ENCODE results near the gene GRB10.

- TF ChIP-seq CTCF (IDR thresholded peaks at IDR 0.05; ENCODE audit: extremely low read depth in 1 of 2, insufficient read depth in 1 of 2, low read depth in 1 of 2, low read length in 2 of 2) (no peak), POLR2A (IDR thresholded peaks at IDR 0.05; ENCODE audit: low read depth, low read length) (no peak), EZH2 (IDR thresholded peaks at IDR 0.05; ENCODE audit: borderline replicate concordance, low read depth, low read length, severe bottlenecking) (no peak), POLR2AphosphoS5 (IDR thresholded peaks at IDR 0.05; ENCODE audit: insufficient read depth, low read depth, low read length) (no peak), JUN (IDR thresholded peaks at IDR 0.05; ENCODE audit: borderline replicate concordance, insufficient read depth, insufficient read length, low read depth) (no peak), MAX (IDR thresholded peaks at IDR 0.05; ENCODE audit: insufficient read depth, insufficient read length) (no peak)
These were observed 9.2 kb upstream of the GRB10 start for GRCh38 chr7:50791938-50792341.

Measured in endothelial cell of umbilical vein (primary cell).